ENCODE results near the gene GRIK2.

DNA sequence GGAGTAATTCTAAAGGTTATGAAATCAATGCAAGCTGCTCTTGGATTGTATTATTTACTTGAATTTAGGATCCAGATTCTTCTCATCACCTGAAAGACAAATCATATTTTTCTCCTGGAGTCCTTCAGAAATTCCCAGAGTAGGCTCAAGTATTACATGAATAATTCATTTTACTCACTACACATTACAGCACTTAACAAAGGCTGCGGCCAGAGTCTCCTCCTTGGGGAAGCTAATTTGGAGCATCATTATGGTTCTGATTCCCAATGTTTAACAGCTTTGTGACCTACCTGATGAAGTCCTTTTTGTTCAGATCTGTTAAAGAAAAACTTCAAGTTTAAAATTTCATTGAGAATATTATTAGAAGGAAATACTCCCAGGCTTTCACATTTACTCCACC lies 28.7 kb downstream of the GRIK2 start:
- TF ChIP-seq, protein P1, sequence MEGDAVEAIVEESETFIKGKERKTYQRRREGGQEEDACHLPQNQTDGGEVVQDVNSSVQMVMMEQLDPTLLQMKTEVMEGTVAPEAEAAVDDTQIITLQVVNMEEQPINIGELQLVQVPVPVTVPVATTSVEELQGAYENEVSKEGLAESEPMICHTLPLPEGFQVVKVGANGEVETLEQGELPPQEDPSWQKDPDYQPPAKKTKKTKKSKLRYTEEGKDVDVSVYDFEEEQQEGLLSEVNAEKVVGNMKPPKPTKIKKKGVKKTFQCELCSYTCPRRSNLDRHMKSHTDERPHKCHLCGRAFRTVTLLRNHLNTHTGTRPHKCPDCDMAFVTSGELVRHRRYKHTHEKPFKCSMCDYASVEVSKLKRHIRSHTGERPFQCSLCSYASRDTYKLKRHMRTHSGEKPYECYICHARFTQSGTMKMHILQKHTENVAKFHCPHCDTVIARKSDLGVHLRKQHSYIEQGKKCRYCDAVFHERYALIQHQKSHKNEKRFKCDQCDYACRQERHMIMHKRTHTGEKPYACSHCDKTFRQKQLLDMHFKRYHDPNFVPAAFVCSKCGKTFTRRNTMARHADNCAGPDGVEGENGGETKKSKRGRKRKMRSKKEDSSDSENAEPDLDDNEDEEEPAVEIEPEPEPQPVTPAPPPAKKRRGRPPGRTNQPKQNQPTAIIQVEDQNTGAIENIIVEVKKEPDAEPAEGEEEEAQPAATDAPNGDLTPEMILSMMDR (IDR thresholded peaks at IDR 0.05) = no peak
- TF ChIP-seq POLR2AphosphoS5 (IDR thresholded peaks at IDR 0.05; ENCODE audit: low read depth, low read length) = no peak
- TF ChIP-seq SIN3A (IDR thresholded peaks at IDR 0.05; ENCODE audit: borderline replicate concordance, insufficient read depth, low read depth, low read length) = no peak
